NCI-H1930 (cell line): ENCODE data around the gene TMTC3.
"Not testable (repeated sequence)": the region's sequence is repeated elsewhere in the genome, so short reads cannot be mapped to it uniquely, and the experiment has no call there.

Experiments used
- DNase-seq, 2 experiments: peaks; one replicate each; lab custom pipeline; 2025; lab: John Stamatoyannopoulos, UW

TMTC3 gene

DNA sequence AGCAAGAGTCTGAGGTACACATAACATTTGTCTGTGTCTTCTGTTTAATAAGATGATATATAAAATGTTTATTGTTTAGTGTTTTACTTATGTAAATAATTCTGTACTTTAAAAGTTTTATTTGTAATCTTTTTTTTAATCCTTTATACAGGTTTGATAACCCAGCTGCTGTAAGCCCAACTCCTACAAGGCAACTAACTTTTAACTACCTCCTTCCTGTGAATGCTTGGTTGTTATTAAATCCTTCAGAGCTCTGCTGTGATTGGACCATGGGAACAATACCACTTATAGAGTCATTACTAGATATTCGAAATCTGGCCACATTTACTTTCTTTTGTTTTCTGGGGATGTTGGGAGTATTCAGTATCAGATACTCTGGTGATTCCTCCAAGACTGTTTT, 24.1 kb downstream of the TMTC3 start:
- DNase-seq = no peak

DNA sequence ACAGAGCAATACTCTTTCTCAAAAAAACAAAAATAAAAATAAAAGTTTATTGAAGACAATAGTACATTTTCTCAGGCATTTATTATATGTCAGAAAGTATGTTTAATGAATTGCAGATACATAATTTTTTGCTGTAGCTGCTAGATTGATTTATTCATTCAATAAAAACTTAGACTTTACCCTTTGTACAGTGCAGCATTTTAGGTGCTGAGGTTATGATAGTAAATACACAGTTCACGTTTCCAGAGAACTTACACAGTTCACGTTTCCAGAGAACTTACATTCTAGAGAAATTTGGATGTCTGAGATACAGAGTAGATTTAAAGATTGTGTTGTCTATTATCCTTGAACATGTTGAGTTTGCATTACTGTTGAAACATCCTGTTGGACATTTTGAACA, 25.3 kb downstream of the TMTC3 start:
- no peak for DNase-seq

GRCh38 chr12:88172844-88173407, 30.8 kb downstream of the TMTC3 start:
- DNase-seq = no peak

- DNase-seq = no peak
These were observed 33.4 kb downstream of the TMTC3 start for GRCh38 chr12:88175544-88175943.

- no peak for DNase-seq
These were observed 37.4 kb downstream of the TMTC3 start for GRCh38 chr12:88179436-88180014.

DNA sequence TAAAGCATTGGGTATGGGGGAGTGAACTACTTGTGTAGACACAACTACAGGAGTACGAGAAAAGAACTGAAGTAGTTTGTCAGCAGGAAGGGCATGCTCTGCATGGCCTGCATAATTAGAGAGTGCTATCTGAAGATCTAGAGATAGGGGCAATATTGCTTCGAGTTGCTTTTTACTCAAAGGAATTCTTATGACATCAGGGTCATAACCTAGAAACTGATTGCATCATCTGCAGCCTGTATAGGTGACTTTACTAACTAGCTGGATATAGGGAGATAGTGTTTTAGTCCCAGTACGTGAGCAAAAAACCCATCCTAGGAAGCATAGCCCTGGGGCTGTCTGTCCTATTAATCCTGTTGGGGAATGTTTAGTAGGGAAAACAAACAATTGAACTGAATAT, 39.8 kb downstream of the TMTC3 start:
- DNase-seq = no peak

DNA sequence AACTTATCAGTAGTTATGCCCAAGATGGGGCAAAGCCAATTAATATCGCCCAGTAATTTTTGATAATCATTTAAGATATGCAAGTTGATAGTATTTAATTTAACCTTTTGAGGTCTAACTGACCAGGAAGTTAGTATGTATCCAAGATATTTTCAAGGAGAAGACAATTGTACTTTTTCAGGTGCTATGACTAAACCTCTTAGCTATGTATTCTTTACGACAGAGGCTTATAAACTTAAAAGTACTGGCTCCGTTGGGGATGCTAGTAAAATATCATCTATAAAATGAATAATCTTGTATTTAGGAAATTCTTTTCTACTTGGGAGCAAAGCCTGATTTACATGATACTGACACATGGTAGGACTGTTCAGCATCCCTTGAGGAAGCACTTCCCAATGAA, 40.3 kb downstream of the TMTC3 start:
- DNase-seq = no peak

DNA sequence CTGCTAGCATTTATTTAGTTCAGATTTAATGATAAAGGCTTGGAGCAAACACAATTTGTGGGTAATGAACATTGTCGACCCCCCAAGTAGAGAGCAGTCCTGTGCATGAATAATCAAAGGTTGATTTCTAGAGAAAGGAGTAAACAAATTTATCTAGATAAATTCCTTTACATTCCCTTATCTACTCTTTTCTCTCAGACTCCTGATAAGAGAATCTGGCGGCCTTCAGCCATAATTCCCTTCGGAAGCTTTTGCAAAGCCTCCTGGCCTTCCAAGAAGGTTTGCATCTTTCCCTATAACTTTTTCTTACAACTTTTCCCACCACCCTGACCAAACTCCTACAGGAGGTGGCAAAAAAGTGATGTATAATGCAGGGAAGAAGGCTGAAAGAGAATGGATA, 42.1 kb downstream of the TMTC3 start:
- DNase-seq = no peak

DNA sequence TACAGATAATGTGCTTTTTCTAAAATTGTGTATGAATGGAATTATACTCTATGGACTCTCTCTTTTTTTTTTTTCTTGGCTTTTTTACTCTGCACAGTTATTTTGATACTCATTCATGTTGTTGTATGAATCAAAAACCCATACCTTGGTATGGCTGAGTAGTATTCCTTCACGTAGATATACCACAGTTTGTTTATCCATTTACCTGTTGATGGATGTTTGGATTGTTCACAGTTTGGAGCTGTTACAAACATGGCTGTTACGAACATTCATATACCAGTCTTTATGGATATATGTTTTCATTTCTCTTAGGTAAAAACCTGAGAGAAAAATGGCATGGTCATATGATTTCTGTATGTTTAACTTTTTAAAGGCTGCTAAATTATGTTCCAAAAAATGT, 43.2 kb downstream of the TMTC3 start:
- DNase-seq = no peak

- no peak for DNase-seq
These were observed 43.9 kb downstream of the TMTC3 start for GRCh38 chr12:88185988-88186387.

GRCh38 chr12:88187571-88187970, 45.5 kb downstream of the TMTC3 start:
- DNase-seq = no peak

- no peak for DNase-seq
These were observed 46.1 kb downstream of the TMTC3 start for GRCh38 chr12:88188180-88188579.

DNA sequence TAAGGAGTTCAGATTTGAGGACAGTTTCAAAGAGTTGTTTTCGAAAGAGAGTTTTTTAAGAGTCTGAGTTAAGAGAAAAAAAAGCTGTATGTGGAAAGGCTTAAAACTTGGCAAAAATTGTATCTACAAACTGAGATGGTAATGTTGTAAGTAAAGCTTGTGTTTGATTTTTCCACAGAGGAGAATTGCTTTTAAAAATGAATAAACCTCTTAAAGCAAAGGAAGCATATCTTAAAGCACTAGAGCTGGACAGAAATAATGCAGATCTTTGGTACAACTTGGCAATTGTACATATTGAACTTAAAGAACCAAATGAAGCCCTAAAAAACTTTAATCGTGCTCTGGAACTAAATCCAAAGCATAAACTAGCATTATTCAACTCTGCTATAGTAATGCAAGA, 50.3 kb downstream of the TMTC3 start:
- DNase-seq = no peak

DNA sequence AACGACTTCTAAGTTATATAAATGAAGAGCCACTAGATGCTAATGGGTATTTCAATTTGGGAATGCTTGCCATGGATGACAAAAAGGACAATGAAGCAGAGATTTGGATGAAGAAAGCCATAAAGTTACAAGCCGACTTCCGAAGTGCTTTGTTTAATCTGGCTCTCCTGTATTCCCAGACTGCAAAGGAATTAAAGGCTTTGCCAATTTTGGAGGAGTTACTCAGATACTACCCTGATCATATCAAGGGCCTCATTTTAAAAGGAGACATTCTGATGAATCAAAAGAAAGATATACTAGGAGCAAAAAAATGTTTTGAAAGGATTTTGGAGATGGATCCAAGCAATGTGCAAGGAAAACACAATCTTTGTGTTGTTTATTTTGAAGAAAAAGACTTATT, 52.8 kb downstream of the TMTC3 start:
- DNase-seq = no peak

- no peak for DNase-seq
These were observed 57.9 kb downstream of the TMTC3 start for GRCh38 chr12:88200029-88200428.

DNA sequence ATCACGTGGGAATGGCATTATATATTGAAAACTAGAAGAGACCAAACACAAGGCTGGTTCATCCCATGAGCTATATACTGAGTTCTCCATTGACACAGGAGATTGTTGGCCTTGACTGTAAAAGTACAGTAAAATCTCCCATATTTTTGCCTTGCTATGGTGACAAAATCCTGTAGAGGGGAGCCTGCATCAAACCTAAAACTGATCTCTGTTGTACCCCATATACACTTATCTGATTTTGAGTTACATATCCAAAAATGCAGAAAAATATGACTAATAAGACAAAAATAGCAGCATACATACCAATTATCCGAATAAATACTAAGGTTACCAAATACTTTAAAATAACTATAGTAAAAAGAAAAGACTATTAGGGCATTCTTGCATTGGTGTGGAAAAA, 60.4 kb downstream of the TMTC3 start:
- no peak for DNase-seq

DNA sequence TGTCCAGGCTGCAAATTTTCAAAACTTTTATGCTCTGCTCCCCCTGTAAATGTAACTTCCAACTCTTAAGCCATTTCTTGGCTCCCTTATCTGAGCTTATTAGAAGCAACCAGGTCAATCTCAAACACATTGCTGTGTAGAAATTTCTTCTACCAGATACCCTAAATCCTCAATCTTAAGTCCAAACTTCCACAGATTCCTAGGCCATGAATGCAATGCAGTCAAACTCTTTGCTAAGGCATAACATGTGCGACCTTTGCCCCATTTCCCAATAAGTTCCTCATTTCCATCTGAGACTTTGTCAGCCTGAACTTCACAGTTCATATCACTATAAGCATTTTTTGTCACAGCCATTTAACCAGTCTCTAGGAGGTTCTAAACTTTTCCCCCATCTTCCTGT, 64.5 kb downstream of the TMTC3 start:
- DNase-seq = no peak

DNA sequence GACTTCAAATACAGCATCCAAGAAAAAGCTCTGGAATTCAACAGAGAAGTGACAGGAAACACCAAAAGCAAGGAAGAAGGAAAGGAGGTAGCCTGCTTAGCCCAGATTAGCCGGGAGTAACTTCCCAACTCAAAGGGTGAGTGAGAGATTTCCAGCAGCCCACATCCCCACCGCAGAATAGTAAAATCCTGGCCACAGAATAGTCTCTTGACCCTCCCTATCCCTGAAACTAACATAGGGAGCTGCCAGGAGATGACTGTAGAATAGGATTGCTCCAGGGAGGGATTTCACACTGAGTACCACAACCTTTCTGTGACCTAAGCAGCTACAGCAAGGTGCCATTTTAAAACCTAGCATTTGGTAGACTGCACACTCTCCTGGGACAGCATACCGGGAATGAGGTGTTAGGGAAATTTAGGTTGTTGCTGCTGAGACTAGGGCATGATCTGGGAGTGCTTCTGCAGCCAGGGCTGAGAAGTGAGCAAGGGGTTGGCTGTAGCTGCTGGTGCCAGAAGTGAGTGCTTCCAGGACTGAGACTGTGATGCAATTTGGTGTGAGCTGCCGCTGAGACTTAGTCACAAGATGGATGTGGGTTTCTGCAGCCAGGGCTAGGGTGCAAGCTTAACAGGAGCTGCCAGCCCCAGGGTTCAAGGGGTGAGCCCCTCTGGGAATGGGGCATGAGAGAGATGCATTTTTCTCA, 66.0 kb downstream of the TMTC3 start:
- no peak for DNase-seq

- no peak for DNase-seq
These were observed 66.6 kb downstream of the TMTC3 start for GRCh38 chr12:88208661-88209060.

DNA sequence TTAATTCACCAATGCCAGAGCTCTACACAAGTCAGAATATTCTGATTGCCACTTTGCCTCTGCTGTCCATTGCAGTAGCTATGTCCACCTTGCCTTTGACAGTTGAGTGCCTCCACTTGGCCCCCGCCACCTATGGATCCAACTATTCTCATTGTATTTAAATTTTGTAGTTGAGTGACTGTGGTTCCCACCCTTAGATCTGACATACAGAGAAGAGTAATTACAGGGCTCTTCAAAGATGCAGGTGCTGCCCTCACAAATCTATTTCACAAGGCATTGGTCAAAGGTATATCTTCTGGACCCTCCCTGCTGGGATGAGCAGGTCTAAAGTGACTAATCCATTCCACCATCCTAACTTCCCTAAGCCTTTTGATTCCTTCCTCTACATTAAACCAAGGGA, 68.2 kb downstream of the TMTC3 start:
- not testable (repeated sequence) for DNase-seq

- DNase-seq = no peak
These were observed 76.2 kb downstream of the TMTC3 start for GRCh38 chr12:88218293-88218692.

DNA sequence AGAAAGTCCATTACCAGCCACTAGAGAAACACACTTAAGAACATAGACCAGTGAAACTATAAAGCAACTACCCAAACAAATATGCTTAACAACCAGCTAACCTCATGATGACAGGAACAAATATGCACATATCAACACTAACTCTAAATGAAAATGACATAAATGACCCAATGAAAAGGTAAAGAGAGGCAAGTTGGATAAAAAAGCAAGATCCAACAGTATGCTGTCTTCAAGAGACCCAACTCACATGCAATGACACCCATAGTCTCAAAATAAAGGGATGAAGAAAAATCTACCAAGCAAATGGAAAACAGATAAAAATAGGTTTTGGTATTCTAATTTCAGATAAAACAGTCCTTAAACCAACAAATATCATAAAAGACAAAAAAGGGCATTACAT, 77.8 kb downstream of the TMTC3 start:
- no peak for DNase-seq

DNA sequence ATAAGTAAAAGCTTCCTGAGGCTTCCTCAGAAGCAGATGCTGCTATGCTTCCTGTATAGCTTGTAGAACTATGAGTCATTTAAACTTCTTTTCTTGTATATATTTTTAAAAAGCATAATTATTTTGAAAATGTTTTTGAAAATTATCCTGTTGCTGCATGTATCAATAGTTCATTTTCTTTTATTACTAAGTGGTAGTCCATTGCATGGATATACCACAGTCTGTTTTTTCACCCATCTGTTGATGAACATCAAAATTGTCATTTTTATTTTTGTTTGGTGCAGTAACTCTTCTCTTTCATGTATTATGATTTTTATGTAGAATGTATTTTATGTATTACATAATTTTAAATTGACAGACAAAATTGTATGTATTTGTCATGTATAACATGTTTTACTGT, 81.4 kb downstream of the TMTC3 start:
- DNase-seq = no peak

DNA sequence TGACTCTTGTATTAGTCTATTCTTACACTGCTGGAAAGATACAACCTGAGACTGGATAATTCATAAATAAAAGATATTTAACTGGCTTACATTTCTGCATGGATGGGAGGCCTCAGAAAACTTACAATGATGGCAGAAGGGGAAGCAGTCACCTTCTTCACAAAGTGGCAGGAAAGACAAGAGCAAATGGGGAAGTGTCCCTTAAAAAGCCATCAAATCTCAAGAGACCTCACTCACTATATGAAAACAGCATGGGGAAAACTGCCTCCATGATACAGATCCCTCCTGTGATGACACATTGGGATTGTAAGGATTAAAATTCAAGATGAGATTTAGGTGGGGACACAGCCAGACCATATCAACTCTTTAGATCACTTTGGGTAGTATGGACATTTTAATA, 83.7 kb downstream of the TMTC3 start:
- DNase-seq = no peak
